Measurements from ENCODE around the gene BGLAP.

- no peak for TF ChIP-seq CTCF (IDR thresholded peaks at IDR 0.05)
- no peak for TF ChIP-seq EZH2 (IDR thresholded peaks at IDR 0.05; ENCODE audit: borderline replicate concordance, insufficient read depth, low read depth, low read length, poor library complexity, severe bottlenecking)
Observed at GRCh38 chr1:156251527-156251926, 9.5 kb downstream of the BGLAP start.

Data from B cell (primary cell).